OCI-LY3 (cell line): Measurements from ENCODE around the gene DPYSL4.

Source experiments
- H2AFZ ChIP-seq: fragments of 200-600, 300-600 bp; shearing (Covaris generic); 2 replicates; pipeline ENCODE4 v1.6.0; 2014; ENCODE audit warnings: antibody characterized with exemption, low read depth, low read length
- H3K27ac ChIP-seq: fragments of 200-600, 300-600 bp; sonication (generic); 2 replicates; pipeline ENCODE4 v1.5.1; 2014; ENCODE audit warnings: mild to moderate bottlenecking, low read length, moderate library complexity, mixed read lengths
- H3K27me3 ChIP-seq: fragments of 200-600, 300-600 bp; sonication (generic); 2 replicates; pipeline ENCODE4 v1.6.1; 2014; ENCODE audit warnings: low read depth, low read length, mixed read lengths
- H3K36me3 ChIP-seq: fragments of 200-600, 300-600 bp; sonication (generic); replicated peaks from 2 replicates; pipeline ENCODE3; 2014; ENCODE audit warnings: low read depth, low read length, mixed read lengths
- H3K4me1 ChIP-seq: fragments of 300-600, 200-600 bp; sonication (generic); 2 replicates; pipeline ENCODE4 v1.6.1; 2014; ENCODE audit warnings: low read length, mixed read lengths
- H3K4me2 ChIP-seq: fragments of 200-600, 300-600 bp; sonication (generic); 2 replicates; pipeline ENCODE4 v1.6.1; 2014; ENCODE audit warnings: low read length, mixed read lengths
- H3K4me3 ChIP-seq: fragments of 300-600, 200-600 bp; sonication (generic); 2 replicates; pipeline ENCODE4 v1.5.1; 2014; ENCODE audit warnings: antibody characterized with exemption, mild to moderate bottlenecking, low read length, moderate library complexity
- H3K79me2 ChIP-seq: fragments of 300-600, 200-600 bp; shearing (Covaris generic); 2 replicates; pipeline ENCODE4 v1.6.1; 2014; ENCODE audit warnings: mild to moderate bottlenecking, low read length, mixed read lengths
- H3K9ac ChIP-seq: fragments of 300-600, 200-600 bp; shearing (Covaris generic); 2 replicates; pipeline ENCODE4 v1.6.0; 2014; ENCODE audit warnings: mild to moderate bottlenecking, low read length, moderate library complexity
- H3K9me3 ChIP-seq: fragments of 200-600, 300-600 bp; shearing (Covaris generic); 2 replicates; pipeline ENCODE4 v1.6.1; 2014; ENCODE audit warnings: low read length, mixed read lengths; ENCODE audit not compliant: insufficient read depth
- H4K20me1 ChIP-seq: fragments of 200-600, 300-600 bp; sonication (generic); 2 replicates; pipeline ENCODE4 v1.6.1; 2016; ENCODE audit warnings: low read length, mixed read lengths; ENCODE audit not compliant: insufficient read depth
- EZH2phosphoT487 ChIP-seq: fragments of 200-600 bp; shearing (Covaris generic); IDR thresholded peaks from 2 replicates; pipeline ENCODE4 v1.6.1; 2018; ENCODE audit warnings: antibody characterized with exemption, mixed run types, low read depth
- TF ChIP-seq, protein P1 (sequence below): fragments of 200-600, 300-600 bp; sonication (generic); IDR thresholded peaks from 2 replicates; pipeline ENCODE4 v1.5.1; 2014; ENCODE audit warnings: antibody characterized with exemption, low read length, low read depth

The DPYSL4 gene

DNA sequence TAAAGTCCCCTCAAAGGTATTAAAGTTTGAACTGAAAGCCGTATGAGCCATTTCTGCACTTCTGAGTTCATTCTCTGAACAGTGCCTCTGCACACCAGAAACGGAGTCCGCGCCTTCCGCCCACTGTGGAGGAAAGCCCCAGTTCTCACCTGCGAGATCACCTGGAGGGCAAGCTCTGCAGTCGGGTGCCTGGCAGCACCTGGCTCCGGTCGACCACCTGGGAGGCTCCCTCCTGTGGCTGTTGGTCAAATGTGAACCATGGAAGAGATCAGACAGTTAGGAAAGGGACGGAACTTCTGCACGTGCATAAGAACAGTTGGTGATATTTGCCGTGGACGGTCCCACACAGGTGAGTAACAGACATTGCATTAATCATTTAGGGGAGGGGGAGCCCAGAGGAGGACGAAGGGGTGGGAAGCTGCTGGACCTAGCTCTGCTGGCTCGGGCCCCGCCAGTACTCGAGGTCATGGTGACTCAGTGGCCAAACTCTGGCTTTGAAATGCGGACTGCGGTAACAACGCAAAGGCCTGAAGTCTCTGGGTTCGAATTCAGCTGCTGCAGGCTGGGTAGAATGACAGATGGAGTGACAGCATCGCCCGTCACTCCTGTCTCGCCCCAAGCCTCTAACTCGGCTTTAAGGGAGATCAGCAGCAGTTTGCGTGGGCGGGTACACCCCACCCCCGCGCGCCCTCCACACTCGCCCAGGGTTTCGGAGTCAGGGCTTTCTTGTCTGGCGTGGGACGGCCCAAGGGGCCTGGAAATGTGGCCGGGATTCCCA lies 1.7 kb upstream of the DPYSL4 start:
- no peak overlapping the region for H3K4me3 ChIP-seq
- no peak overlapping the region for H2AFZ ChIP-seq
- H3K27ac ChIP-seq: no peak overlapping the region
- no peaks in the 10 kb centered on the region for H3K36me3 ChIP-seq
- no peak for TF ChIP-seq EZH2phosphoT487
- TF ChIP-seq, protein P1, sequence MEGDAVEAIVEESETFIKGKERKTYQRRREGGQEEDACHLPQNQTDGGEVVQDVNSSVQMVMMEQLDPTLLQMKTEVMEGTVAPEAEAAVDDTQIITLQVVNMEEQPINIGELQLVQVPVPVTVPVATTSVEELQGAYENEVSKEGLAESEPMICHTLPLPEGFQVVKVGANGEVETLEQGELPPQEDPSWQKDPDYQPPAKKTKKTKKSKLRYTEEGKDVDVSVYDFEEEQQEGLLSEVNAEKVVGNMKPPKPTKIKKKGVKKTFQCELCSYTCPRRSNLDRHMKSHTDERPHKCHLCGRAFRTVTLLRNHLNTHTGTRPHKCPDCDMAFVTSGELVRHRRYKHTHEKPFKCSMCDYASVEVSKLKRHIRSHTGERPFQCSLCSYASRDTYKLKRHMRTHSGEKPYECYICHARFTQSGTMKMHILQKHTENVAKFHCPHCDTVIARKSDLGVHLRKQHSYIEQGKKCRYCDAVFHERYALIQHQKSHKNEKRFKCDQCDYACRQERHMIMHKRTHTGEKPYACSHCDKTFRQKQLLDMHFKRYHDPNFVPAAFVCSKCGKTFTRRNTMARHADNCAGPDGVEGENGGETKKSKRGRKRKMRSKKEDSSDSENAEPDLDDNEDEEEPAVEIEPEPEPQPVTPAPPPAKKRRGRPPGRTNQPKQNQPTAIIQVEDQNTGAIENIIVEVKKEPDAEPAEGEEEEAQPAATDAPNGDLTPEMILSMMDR: no peak
- H3K79me2 ChIP-seq: no peaks in the 10 kb centered on the region
- no peaks in the 10 kb centered on the region for H3K4me1 ChIP-seq
- H3K27me3 ChIP-seq: no peaks in the 10 kb centered on the region
- no peaks in the 10 kb centered on the region for H3K9me3 ChIP-seq
- no peak overlapping the region for H3K9ac ChIP-seq
- no peak overlapping the region for H3K4me2 ChIP-seq
- H4K20me1 ChIP-seq: no peaks in the 10 kb centered on the region

DNA sequence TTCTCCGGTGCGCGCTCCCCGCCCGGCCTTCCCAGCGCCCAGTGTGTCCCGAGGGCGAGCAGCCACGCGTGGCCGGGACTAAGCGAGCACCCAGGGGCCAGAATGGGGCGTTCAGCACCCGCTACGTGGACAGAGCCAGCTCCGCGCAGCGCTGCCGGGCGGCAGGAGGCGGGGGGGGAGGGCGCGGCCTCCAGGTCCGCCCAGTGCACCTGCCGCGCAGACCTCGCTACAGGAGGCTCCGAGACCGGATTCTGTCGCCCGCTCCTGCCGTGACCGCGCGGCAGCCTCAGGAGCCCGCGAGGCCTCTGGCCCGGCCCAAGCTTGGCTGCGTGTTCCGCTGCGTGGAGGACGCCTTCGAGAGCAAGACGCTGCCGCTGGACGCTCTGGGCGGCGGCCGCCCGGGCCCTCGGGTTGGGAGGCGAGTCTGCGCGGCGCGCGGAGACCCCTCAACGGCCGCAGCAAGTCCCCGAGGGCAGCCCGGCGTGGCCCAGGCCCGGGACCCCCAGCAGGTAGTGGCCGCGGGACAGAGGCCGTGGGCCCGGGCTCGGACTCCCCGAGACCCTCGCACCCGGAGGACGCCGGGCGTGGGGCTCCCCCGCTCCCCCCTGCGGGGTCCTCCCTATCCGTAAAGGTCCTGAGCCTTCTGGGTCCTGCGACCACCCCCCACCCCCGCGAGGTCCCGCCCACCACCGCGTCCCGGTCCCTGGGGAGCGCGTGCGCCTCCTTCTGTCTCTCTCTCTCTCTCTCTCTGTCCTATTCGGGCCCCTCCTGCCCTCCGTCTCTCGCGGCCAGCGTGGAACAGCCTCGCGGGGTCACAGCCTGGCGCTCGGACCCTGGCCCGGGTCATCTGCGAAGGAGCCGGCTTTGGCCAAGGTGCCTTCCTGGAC lies 904 bp upstream of the DPYSL4 start:
- Histone ChIP-seq H2AFZ (no peak overlapping the region), H3K4me1 (no peaks in the 10 kb centered on the region), H3K4me3 (no peak overlapping the region), H3K79me2 (no peaks in the 10 kb centered on the region), H3K36me3 (no peaks in the 10 kb centered on the region), H3K9me3 (no peaks in the 10 kb centered on the region), H3K27me3 (no peaks in the 10 kb centered on the region), H3K9ac (no peak overlapping the region), H3K27ac (no peak overlapping the region), H3K4me2 (no peak overlapping the region), H4K20me1 (no peaks in the 10 kb centered on the region)
- TF ChIP-seq, protein P1: no peak
- TF ChIP-seq EZH2phosphoT487: no peak

DNA sequence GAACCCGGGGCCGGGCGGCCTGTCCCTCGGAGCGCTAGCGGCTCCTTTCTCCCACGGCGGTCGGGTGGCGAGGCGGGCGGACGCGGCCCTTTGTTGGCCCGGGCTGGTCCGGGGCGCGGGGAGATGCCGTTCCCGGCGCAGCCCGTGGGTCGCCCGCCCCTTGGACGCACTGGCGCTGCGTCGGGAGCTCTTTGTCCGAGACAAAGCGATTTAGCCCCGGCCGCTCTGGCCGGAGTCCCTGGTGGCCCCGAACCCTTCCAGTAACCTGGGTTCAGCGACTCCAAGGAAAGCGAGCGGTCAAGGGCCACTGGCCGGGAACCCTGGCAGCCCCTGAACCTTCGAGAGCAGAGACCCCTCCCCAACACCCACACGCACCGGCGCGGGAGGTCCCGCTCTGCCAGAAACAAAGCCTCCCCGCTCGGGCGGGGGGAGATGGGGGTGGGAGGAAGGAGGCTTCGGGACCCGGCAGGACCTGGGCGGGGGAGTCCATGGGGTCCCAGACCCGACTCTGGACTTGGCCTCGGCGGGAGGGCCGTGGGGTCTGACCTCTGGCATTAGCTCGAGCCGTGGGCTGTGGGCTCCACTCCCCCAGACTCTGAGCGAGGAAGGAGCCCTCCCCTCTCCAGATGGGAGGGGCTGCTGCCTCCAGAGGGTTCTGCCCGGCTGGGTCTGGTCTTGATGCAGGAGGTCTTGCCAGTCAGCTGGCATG lies 836 bp downstream of the DPYSL4 start:
- no peaks in the 10 kb centered on the region for H3K36me3 ChIP-seq
- TF ChIP-seq EZH2phosphoT487: no peak
- TF ChIP-seq, protein P1: no peak
- no peaks in the 10 kb centered on the region for H3K9me3 ChIP-seq
- H3K4me3 ChIP-seq: no peak overlapping the region
- H3K9ac ChIP-seq: no peak overlapping the region
- no peaks in the 10 kb centered on the region for H3K4me1 ChIP-seq
- H3K79me2 ChIP-seq: no peaks in the 10 kb centered on the region
- no peak overlapping the region for H2AFZ ChIP-seq
- H4K20me1 ChIP-seq: no peaks in the 10 kb centered on the region
- no peaks in the 10 kb centered on the region for H3K27me3 ChIP-seq
- H3K4me2 ChIP-seq: no peak overlapping the region
- no peak overlapping the region for H3K27ac ChIP-seq

DNA sequence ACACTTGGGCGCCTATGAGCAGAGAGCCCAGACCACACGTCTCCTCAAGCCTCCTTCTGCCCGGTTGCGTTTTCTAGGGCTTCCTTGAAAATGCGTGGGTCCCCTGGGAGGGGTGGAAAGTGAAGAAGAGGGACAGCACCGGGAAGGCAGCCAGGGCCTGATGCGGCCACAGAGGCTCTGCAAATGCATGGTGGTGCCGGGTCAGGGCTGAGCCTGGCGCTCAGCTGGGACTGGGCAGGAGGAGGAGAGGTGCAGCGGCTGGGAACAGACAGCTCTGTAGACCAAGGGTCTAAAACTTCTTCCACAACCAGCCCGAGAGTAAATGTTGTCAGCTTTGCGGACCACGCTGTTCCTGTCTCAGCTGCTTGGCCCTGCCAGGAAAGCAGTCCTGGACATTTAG lies 1.6 kb downstream of the DPYSL4 start:
- no peak overlapping the region for H3K27ac ChIP-seq
- no peaks in the 10 kb centered on the region for H3K4me1 ChIP-seq
- no peaks in the 10 kb centered on the region for H3K36me3 ChIP-seq
- H3K79me2 ChIP-seq: no peaks in the 10 kb centered on the region
- H3K9ac ChIP-seq: no peak overlapping the region
- H3K4me2 ChIP-seq: no peak overlapping the region
- H2AFZ ChIP-seq: no peak overlapping the region
- no peaks in the 10 kb centered on the region for H4K20me1 ChIP-seq
- no peaks in the 10 kb centered on the region for H3K9me3 ChIP-seq
- H3K27me3 ChIP-seq: no peaks in the 10 kb centered on the region
- H3K4me3 ChIP-seq: no peak overlapping the region
- no peak for TF ChIP-seq EZH2phosphoT487
- TF ChIP-seq, protein P1: no peak
